Stimulated activated CD4-positive, alpha-beta T cell treated with anti-CD3 and anti-CD28 coated beads, TNF-alpha, amount 100 ng/mL, for 48 hours (primary cell): ENCODE measurements around the gene BORCS8.
"Not testable (repeated sequence)": the region's sequence is repeated elsewhere in the genome, so short reads cannot be mapped to it uniquely, and the experiment has no call there.

ENCODE experiments used
- DNase-seq, 3 donors: peaks; one replicate each; pipeline ENCODE4 v3.0.0-alpha.2; 2020; ENCODE audit warnings: low read depth in 3 of 3

The BORCS8 gene

GRCh38 chr19:19192078-19192882 is at the start of gene BORCS8, which contains the start of gene RFXANK:
Gene BORCS8 (minus strand): TSS chr19:19192152. CDS start chr19:19192117, 35 bp downstream.
Gene RFXANK (plus strand): TSS chr19:19192258. CDS start chr19:19193947, 1,689 bp downstream.
- peak; percentile 97 to 99 (median 97) for DNase-seq

GRCh38 chr19:19240476-19240875 is 48.5 kb upstream of the BORCS8 start:
- DNase-seq, result no peak

- DNase-seq, result no peak
Measured at GRCh38 chr19:19239675-19240074, 47.7 kb upstream of the BORCS8 start.

GRCh38 chr19:19238126-19238894 is 46.4 kb upstream of the BORCS8 start:
- no peak for DNase-seq

GRCh38 chr19:19236173-19236572 is 44.2 kb upstream of the BORCS8 start:
- DNase-seq, result no peak

- DNase-seq, result no peak
Measured at GRCh38 chr19:19234220-19234816, 42.4 kb upstream of the BORCS8 start.

GRCh38 chr19:19232261-19232721 is 40.3 kb upstream of the BORCS8 start:
- DNase-seq, result no peak

- no peak for DNase-seq
Measured at GRCh38 chr19:19230999-19231398, 39.0 kb upstream of the BORCS8 start.

GRCh38 chr19:19229701-19230100 is 37.7 kb upstream of the BORCS8 start:
- DNase-seq, result no peak

- no peak for DNase-seq
Measured at GRCh38 chr19:19227217-19227616, 35.3 kb upstream of the BORCS8 start.

GRCh38 chr19:19226663-19227062 is 34.7 kb upstream of the BORCS8 start:
- no peak for DNase-seq

GRCh38 chr19:19226204-19226603 is 34.3 kb upstream of the BORCS8 start:
- DNase-seq, result no peak

GRCh38 chr19:19224852-19225494 is 33.0 kb upstream of the BORCS8 start:
- DNase-seq, result peak; percentile 46 to 67 (median 53)

- DNase-seq, result no peak
Measured at GRCh38 chr19:19224150-19224851, 32.3 kb upstream of the BORCS8 start.

GRCh38 chr19:19223636-19224035 is 31.7 kb upstream of the BORCS8 start:
- no peak for DNase-seq

- no peak for DNase-seq
Measured at GRCh38 chr19:19223060-19223459, 31.1 kb upstream of the BORCS8 start.

GRCh38 chr19:19221000-19221399 is 29.0 kb upstream of the BORCS8 start:
- not testable (repeated sequence) for DNase-seq

GRCh38 chr19:19218911-19219310 is 27.0 kb upstream of the BORCS8 start:
- no peak for DNase-seq

- no peak for DNase-seq
Measured at GRCh38 chr19:19217099-19217498, 25.1 kb upstream of the BORCS8 start.

GRCh38 chr19:19215792-19216191 is 23.8 kb upstream of the BORCS8 start:
- DNase-seq, result no peak

- no peak for DNase-seq
Measured at GRCh38 chr19:19214892-19215291, 22.9 kb upstream of the BORCS8 start.
